ENCODE results near the gene TMCC1. TPM values are rescaled to one million over a fixed set of nuclear protein-coding genes. Genes with fewer than 3 reads are reported as not detected.
"Not testable (repeated sequence)": the region's sequence is repeated elsewhere in the genome, so short reads cannot be mapped to it uniquely, and the experiment has no call there.

The TMCC1 gene
- total RNA-seq, 2 experiments from 2014 or later, result 33.3 to 33.8 TPM

DNA sequence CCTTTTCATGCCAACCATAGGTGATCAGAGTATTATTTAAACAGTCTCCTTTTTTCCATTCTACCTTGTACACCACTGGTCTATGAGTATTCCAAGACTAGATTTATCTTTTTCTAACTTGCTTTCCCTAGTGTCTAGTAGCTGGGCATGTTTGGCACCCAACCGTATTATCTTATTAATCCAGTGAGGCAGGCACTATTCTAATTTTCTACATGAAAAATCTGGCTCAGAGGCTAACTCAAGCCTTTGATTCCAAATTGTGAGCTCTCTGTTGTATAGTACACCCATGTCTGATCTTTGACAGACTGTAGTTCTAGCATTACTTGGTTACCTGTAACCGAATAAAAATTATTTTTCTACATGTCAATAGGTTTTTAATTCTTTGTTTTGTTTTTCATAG is 210.3 kb downstream of the TMCC1 start:
- Mint-ChIP-seq H3K36me3 (ENCODE audit: low read depth) (no peaks in the 10 kb centered on the region), H3K27me3 (no peaks in the 10 kb centered on the region), H3K4me1 (ENCODE audit: low read depth) (no peaks in the 10 kb centered on the region), H3K27ac (no peak overlapping the region), H3K4me3 (no peak overlapping the region), H3K9me3 (no peaks in the 10 kb centered on the region)
- Histone ChIP-seq H3K9me3 (ENCODE audit: control insufficient read depth in 1 of 2, insufficient read depth in 1 of 2, low read length in 2 of 2) (no peaks in the 10 kb centered on the region), H3K4me1 (ENCODE audit: insufficient read depth, low read length) (no peaks in the 10 kb centered on the region), H3K36me3 (ENCODE audit: insufficient read depth, low read length) (no peaks in the 10 kb centered on the region), H3K27me3 (ENCODE audit: control insufficient read depth in 1 of 2, insufficient read depth in 2 of 2, low read length in 2 of 2) (no peaks in the 10 kb centered on the region), H3K4me3 (ENCODE audit: low read length) (no peak overlapping the region), H3K27ac (ENCODE audit: low read depth in 1 of 2, low read length in 2 of 2) (no peak overlapping the region)
- intact Hi-C loops (cut with DNase I, micrococcal nuclease), result no loop called here
- no peak for ATAC-seq (ENCODE audit: poor library complexity)
- ChIA-PET POLR2A (no interaction called here), CTCF (no interaction called here)
- TF ChIP-seq, protein P1, sequence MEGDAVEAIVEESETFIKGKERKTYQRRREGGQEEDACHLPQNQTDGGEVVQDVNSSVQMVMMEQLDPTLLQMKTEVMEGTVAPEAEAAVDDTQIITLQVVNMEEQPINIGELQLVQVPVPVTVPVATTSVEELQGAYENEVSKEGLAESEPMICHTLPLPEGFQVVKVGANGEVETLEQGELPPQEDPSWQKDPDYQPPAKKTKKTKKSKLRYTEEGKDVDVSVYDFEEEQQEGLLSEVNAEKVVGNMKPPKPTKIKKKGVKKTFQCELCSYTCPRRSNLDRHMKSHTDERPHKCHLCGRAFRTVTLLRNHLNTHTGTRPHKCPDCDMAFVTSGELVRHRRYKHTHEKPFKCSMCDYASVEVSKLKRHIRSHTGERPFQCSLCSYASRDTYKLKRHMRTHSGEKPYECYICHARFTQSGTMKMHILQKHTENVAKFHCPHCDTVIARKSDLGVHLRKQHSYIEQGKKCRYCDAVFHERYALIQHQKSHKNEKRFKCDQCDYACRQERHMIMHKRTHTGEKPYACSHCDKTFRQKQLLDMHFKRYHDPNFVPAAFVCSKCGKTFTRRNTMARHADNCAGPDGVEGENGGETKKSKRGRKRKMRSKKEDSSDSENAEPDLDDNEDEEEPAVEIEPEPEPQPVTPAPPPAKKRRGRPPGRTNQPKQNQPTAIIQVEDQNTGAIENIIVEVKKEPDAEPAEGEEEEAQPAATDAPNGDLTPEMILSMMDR (IDR thresholded peaks at IDR 0.05), result no peak
- no peak for DNase-seq

DNA sequence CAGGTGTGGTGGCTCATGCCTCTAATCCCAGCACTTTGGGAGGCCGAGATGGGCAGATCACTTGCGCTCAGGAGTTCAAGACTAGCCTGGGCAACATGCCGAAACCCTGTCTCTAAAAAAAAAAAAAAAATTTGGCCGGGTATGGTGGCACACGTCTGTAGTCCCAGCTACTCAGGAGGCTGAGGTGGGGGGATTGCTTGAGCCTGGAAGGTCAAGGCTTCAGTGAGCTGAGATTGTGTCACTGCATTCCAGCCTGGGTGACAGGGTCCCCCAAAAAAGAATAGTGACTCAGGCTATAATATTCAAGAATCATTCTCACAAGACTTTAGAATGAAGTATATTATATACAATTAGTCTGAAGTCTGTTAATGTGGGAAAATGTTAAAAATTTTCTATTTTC is 216.5 kb downstream of the TMCC1 start:
- DNase-seq (no peak), ATAC-seq (ENCODE audit: poor library complexity) (no peak)
- no peaks in the 10 kb centered on the region for H3K9me3 ChIP-seq (ENCODE audit: control insufficient read depth in 1 of 2, insufficient read depth in 1 of 2, low read length in 2 of 2)
- Mint-ChIP-seq H3K4me3 (no peak overlapping the region), H3K27ac (no peak overlapping the region), H3K9me3 (no peaks in the 10 kb centered on the region), H3K27me3 (no peaks in the 10 kb centered on the region), H3K36me3 (ENCODE audit: low read depth) (no peaks in the 10 kb centered on the region), H3K4me1 (ENCODE audit: low read depth) (peaks cover 4% of the 10 kb centered on the region)
- CTCF ChIA-PET, result no interaction called here
- H3K27ac ChIP-seq (ENCODE audit: low read depth in 1 of 2, low read length in 2 of 2), result no peak overlapping the region
- intact Hi-C loops (cut with DNase I, micrococcal nuclease), result no loop called here
- H3K4me3 ChIP-seq (ENCODE audit: low read length), result no peak overlapping the region
- TF ChIP-seq, protein P1 (IDR thresholded peaks at IDR 0.05), result no peak
- POLR2A ChIA-PET, result no interaction called here
- no peaks in the 10 kb centered on the region for H3K4me1 ChIP-seq (ENCODE audit: insufficient read depth, low read length)
- H3K36me3 ChIP-seq (ENCODE audit: insufficient read depth, low read length), result no peaks in the 10 kb centered on the region
- no peaks in the 10 kb centered on the region for H3K27me3 ChIP-seq (ENCODE audit: control insufficient read depth in 1 of 2, insufficient read depth in 2 of 2, low read length in 2 of 2)

DNA sequence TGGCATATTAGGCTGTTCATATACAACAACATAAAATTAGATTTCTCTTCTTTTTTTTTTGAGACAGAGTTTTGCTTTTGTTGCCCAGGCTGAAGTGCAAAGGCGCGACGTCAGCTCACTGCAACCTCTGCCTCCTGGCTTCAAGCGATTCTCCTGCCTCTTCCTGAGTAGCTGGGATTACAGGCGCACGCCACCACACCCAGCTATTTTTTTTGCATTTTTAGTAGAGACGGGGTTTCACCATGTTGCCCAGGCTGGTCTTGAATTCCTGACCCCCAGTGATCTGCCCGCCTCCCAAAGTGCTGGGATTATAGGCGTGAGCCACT is 218.8 kb downstream of the TMCC1 start:
- H3K9me3 ChIP-seq (ENCODE audit: control insufficient read depth in 1 of 2, insufficient read depth in 1 of 2, low read length in 2 of 2); H3K4me1 ChIP-seq (ENCODE audit: insufficient read depth, low read length); H3K27me3 Mint-ChIP-seq; H3K4me1 Mint-ChIP-seq (ENCODE audit: low read depth); H3K27me3 ChIP-seq (ENCODE audit: control insufficient read depth in 1 of 2, insufficient read depth in 2 of 2, low read length in 2 of 2); H3K27ac Mint-ChIP-seq; H3K4me3 ChIP-seq (ENCODE audit: low read length); ATAC-seq (ENCODE audit: poor library complexity); H3K9me3 Mint-ChIP-seq; CTCF ChIA-PET; POLR2A ChIA-PET; H3K4me3 Mint-ChIP-seq; H3K27ac ChIP-seq (ENCODE audit: low read depth in 1 of 2, low read length in 2 of 2); DNase-seq; intact Hi-C loops (cut with DNase I, micrococcal nuclease): not testable (repeated sequence)
- peaks cover 15% of the 10 kb centered on the region for H3K36me3 ChIP-seq (ENCODE audit: insufficient read depth, low read length)
- peaks cover 17% of the 10 kb centered on the region for H3K36me3 Mint-ChIP-seq (ENCODE audit: low read depth)

DNA sequence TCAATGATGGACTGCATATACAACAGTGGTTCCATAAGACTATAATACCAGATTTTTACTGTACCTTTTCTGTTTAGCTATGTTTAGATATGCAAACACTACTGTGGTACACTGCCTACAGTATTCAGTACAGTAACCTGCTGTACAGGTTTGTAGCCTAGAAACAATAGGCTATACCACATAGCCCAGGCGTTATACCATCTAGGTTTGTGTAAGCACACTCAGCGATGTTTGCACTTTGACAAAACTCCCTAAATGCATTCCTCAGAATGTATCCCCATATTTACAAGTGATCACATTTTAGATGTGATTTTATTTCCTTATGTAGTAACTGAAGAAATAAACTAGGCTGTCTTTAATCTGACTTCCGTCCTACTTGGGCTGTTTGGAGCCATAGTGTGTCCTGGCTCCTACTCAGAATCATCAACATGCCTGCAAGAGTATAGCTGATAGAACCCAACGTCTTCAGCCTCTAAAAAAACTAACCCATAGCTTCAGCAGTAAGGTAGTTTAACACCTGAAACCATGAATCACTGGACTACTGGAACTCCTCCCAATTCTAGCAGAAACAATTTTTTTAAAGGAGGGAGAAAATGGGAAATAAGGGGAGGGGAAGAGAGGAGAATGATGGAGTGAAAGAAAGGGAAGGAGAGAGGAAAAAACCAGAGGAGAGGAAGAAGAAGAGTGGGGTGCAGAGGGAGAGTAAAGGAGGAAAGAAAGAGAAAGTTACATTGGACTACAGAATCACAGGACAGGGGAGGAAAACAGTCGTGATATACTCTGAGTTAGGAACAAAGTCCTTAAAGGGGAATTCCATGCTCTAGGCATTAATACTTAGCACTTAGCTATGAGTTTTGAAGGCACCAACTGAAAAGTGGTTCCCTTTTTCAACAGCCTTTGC is 219.4 kb downstream of the TMCC1 start:
- Histone ChIP-seq H3K27ac (ENCODE audit: low read depth in 1 of 2, low read length in 2 of 2) (no peak overlapping the region), H3K27me3 (ENCODE audit: control insufficient read depth in 1 of 2, insufficient read depth in 2 of 2, low read length in 2 of 2) (no peaks in the 10 kb centered on the region), H3K4me3 (ENCODE audit: low read length) (no peak overlapping the region), H3K36me3 (ENCODE audit: insufficient read depth, low read length) (peaks cover 16% of the 10 kb centered on the region), H3K4me1 (ENCODE audit: insufficient read depth, low read length) (no peaks in the 10 kb centered on the region), H3K9me3 (ENCODE audit: control insufficient read depth in 1 of 2, insufficient read depth in 1 of 2, low read length in 2 of 2) (no peaks in the 10 kb centered on the region)
- Mint-ChIP-seq H3K9me3 (no peaks in the 10 kb centered on the region), H3K27ac (no peak overlapping the region), H3K4me1 (ENCODE audit: low read depth) (peaks cover 4% of the 10 kb centered on the region), H3K4me3 (no peak overlapping the region), H3K36me3 (ENCODE audit: low read depth) (peaks cover 20% of the 10 kb centered on the region), H3K27me3 (no peaks in the 10 kb centered on the region)
- TF ChIP-seq, protein P1 (IDR thresholded peaks at IDR 0.05), result no peak
- ATAC-seq (ENCODE audit: poor library complexity) (no peak), DNase-seq (no peak)
- ChIA-PET CTCF (interaction anchor here (1.0 kb wide), 1 partner anchor 9 kb away, joined by 3 read pairs; no protein-coding TSS in a partner anchor), POLR2A (no interaction called here)
- intact Hi-C loops (cut with DNase I, micrococcal nuclease), result no loop called here
